Mammary epithelial cell (primary cell): ENCODE results near the gene TXNRD2.

Source experiments
- EZH2 ChIP-seq: IDR thresholded peaks from 2 replicates; pipeline ENCODE4 v1.6.1; 2012; ENCODE audit warnings: low read length, inconsistent platforms, borderline replicate concordance
- TF ChIP-seq, protein P1 (sequence below), 2 donors: IDR thresholded peaks in 1 of 2; conservative IDR thresholded peaks in 1 of 2; 2 replicates each; pipeline ENCODE4 v1.5.1; 2011 to 2012; ENCODE audit warnings: inconsistent platforms in 2 of 2, low read length in 2 of 2, mild to moderate bottlenecking in 2 of 2, control low read depth in 1 of 2, low read depth in 1 of 2; ENCODE audit not compliant: insufficient read depth in 1 of 2; ENCODE audit errors: extremely low read depth in 1 of 2

DNA sequence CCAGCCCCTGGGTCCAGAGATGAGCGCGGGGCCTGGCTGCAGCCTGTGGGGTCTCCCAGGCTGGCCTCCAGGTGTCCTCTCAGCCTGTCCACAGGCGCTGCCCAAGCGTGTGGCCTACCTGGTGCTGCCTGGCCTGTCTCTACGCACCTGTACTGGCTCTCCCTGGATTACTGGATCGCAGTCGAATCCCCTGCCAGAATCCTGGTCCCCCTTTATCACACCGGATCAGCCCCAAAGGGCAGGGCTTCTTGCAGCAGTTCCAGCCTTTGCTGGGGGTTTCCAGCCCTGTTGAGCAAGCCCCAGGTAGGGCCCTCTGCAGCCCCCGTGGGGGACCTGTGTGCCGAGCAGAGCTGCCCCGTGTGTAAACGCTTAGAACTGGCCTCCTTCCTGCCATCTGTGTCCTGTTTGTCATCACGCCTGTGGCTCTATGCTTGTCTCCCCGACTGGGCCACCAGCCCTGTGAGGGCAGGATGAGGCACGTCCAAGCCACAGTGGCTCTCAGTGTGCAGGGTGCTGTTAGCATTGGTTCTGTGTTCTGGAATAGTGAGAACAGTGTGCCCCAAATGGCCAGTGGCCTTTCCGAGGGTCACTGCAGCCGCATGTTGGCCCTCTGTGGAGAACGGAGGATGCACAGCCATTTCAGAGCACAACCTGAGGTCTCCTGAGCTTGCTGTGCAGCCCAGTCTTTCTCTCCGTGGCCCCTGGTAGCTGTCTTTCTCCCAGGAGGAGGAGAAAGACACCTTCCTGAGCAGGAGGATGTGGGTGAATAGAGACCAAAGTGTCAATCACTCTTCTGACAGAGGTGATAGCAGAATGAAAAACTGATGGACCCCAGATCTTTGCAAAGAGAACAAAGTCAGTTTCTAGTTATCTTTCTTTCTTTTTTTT, 13.9 kb upstream of the TXNRD2 start:
- TF ChIP-seq, protein P1, sequence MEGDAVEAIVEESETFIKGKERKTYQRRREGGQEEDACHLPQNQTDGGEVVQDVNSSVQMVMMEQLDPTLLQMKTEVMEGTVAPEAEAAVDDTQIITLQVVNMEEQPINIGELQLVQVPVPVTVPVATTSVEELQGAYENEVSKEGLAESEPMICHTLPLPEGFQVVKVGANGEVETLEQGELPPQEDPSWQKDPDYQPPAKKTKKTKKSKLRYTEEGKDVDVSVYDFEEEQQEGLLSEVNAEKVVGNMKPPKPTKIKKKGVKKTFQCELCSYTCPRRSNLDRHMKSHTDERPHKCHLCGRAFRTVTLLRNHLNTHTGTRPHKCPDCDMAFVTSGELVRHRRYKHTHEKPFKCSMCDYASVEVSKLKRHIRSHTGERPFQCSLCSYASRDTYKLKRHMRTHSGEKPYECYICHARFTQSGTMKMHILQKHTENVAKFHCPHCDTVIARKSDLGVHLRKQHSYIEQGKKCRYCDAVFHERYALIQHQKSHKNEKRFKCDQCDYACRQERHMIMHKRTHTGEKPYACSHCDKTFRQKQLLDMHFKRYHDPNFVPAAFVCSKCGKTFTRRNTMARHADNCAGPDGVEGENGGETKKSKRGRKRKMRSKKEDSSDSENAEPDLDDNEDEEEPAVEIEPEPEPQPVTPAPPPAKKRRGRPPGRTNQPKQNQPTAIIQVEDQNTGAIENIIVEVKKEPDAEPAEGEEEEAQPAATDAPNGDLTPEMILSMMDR (conservative IDR thresholded peaks at IDR 0.05 in 1 of 2, IDR thresholded peaks at IDR 0.05 in 1 of 2; ENCODE audit: extremely low read depth in 1 of 2, insufficient read depth in 1 of 2, low read depth in 1 of 2, low read length in 2 of 2) = no peak
- no peak for TF ChIP-seq EZH2
